DOHH2 (cell line): ENCODE results near the gene PCDHB10.
"Not testable (repeated sequence)": the region's sequence is repeated elsewhere in the genome, so short reads cannot be mapped to it uniquely, and the experiment has no call there.

ENCODE experiments used
- CTCF ChIP-seq: fragments of 200-600 bp; sonication (generic); IDR thresholded peaks from one replicate; pipeline ENCODE4 v1.5.1; 2014; ENCODE audit warnings: antibody characterized with exemption, mild to moderate bottlenecking, low read depth, low read length; ENCODE audit not compliant: poor library complexity, severe bottlenecking
- EZH2phosphoT487 ChIP-seq: fragments of 200-600 bp; sonication (generic); IDR thresholded peaks from 2 replicates; pipeline ENCODE4 v1.6.1; 2017; ENCODE audit warnings: borderline replicate concordance, mild to moderate bottlenecking, antibody characterized with exemption, low read length, moderate library complexity, mixed read lengths

- TF ChIP-seq CTCF, EZH2phosphoT487: not testable (repeated sequence)
These were observed 32.7 kb downstream of the PCDHB10 start for GRCh38 chr5:141224844-141225243.
